WTC11 (cell line): ENCODE measurements around the gene POU5F1.

Experiments
- ESRRA ChIP-seq: sonication (generic); formaldehyde crosslinking; IDR thresholded peaks from 2 replicates; pipeline ENCODE4 v1.8.1; 2022; ENCODE audit warnings: mild to moderate bottlenecking, missing genetic modification reagents, borderline replicate concordance
- FOXJ3 ChIP-seq: sonication (generic); formaldehyde crosslinking; IDR thresholded peaks from 2 replicates; pipeline ENCODE4 v1.9.0; 2021; ENCODE audit warnings: missing genetic modification reagents, mild to moderate bottlenecking, borderline replicate concordance
- FOXP1 ChIP-seq: sonication (generic); formaldehyde crosslinking; IDR thresholded peaks from 2 replicates; pipeline ENCODE4 v1.8.0; 2022; ENCODE audit warnings: missing genetic modification reagents, mild to moderate bottlenecking, moderate library complexity, borderline replicate concordance
- NR1H2 ChIP-seq: sonication (generic); formaldehyde crosslinking; IDR thresholded peaks from 2 replicates; pipeline ENCODE4 v1.9.0; 2021; ENCODE audit warnings: mild to moderate bottlenecking, moderate library complexity, missing genetic modification reagents
- NR2C2 ChIP-seq: sonication (generic); formaldehyde crosslinking; IDR thresholded peaks from 2 replicates; pipeline ENCODE4 v1.8.0; 2022; ENCODE audit warnings: mild to moderate bottlenecking, missing genetic modification reagents
- RELA ChIP-seq: sonication (generic); formaldehyde crosslinking; IDR thresholded peaks from 2 replicates; pipeline ENCODE4 v1.8.1; 2022; ENCODE audit warnings: missing genetic modification reagents, mild to moderate bottlenecking, borderline replicate concordance
- SMAD4 ChIP-seq: sonication (generic); formaldehyde crosslinking; IDR thresholded peaks from 2 replicates; pipeline ENCODE4 v1.8.0; 2022; ENCODE audit warnings: mild to moderate bottlenecking, missing genetic modification reagents
- ZBTB21 ChIP-seq: sonication (generic); formaldehyde crosslinking; IDR thresholded peaks from 2 replicates; pipeline ENCODE4 v1.8.1; 2023; ENCODE audit warnings: mild to moderate bottlenecking, missing genetic modification reagents, borderline replicate concordance
- ZNF232 ChIP-seq: sonication (generic); formaldehyde crosslinking; IDR thresholded peaks from 2 replicates; pipeline ENCODE4 v1.8.0; 2022; ENCODE audit warnings: mild to moderate bottlenecking, missing genetic modification reagents
- TF ChIP-seq, protein P1 (sequence below): sonication (generic); formaldehyde crosslinking; conservative IDR thresholded peaks from 2 replicates; pipeline ENCODE4 v1.8.1; 2022; ENCODE audit warnings: mild to moderate bottlenecking, missing genetic modification reagents
- TF ChIP-seq, protein P2 (sequence below): fragments of 250-450 bp; sonication (Bioruptor Pico); IDR thresholded peaks from 2 replicates; pipeline ENCODE4 v1.9.0; 2021; ENCODE audit warnings: mild to moderate bottlenecking, borderline replicate concordance
- TF ChIP-seq, protein P3 (sequence below): fragments of 200-600 bp; IDR thresholded peaks from 2 replicates; pipeline ENCODE4 v1.8.0; 2022; ENCODE audit warnings: antibody characterized with exemption
- TF ChIP-seq, protein P4 (sequence below): sonication (generic); formaldehyde crosslinking; IDR thresholded peaks from 2 replicates; pipeline ENCODE4 v1.8.0; 2022; ENCODE audit warnings: mild to moderate bottlenecking, missing genetic modification reagents
- TF ChIP-seq, protein P5 (sequence below): sonication (generic); formaldehyde crosslinking; IDR thresholded peaks from 2 replicates; pipeline ENCODE4 v1.8.0; 2022; ENCODE audit warnings: mild to moderate bottlenecking, missing genetic modification reagents

DNA sequence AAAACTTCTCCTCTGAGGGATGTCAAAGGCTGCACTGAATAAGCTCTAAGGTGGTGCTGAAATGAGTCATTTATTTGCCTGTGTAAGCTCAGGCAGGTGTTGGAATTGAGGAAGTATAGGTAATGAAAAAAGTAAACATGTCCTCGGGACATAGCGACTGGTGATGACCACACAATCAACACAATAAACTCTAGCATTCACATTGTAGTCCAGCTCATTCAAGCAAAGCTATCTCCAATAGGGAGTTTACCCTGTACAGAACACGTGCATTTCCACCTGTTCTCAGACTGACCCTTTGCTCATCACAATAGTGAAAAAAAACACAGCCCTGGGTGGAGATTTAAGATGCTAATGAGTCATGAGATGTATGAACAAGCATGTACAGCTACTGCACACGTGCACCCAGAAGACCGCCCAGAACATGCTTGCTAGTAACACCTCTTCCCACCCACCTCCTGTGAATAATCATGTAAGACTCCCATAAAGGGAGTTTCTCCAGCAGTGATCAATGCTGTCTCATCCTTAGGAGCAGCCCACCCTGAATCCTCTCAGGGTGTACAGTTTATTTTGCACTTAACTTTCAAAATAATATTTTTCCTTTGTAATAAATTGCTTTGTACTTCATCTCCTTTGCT is 33.0 kb upstream of the POU5F1 start:
- TF ChIP-seq NR1H2: no peak
- no peak for TF ChIP-seq SMAD4 (CRISPR knock-in tag)
- TF ChIP-seq, protein P1, sequence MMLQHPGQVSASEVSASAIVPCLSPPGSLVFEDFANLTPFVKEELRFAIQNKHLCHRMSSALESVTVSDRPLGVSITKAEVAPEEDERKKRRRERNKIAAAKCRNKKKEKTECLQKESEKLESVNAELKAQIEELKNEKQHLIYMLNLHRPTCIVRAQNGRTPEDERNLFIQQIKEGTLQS: no peak
- TF ChIP-seq RELA (CRISPR knock-in tag): no peak
- no peak for TF ChIP-seq ESRRA
- TF ChIP-seq FOXP1: no peak
- TF ChIP-seq, protein P2, sequence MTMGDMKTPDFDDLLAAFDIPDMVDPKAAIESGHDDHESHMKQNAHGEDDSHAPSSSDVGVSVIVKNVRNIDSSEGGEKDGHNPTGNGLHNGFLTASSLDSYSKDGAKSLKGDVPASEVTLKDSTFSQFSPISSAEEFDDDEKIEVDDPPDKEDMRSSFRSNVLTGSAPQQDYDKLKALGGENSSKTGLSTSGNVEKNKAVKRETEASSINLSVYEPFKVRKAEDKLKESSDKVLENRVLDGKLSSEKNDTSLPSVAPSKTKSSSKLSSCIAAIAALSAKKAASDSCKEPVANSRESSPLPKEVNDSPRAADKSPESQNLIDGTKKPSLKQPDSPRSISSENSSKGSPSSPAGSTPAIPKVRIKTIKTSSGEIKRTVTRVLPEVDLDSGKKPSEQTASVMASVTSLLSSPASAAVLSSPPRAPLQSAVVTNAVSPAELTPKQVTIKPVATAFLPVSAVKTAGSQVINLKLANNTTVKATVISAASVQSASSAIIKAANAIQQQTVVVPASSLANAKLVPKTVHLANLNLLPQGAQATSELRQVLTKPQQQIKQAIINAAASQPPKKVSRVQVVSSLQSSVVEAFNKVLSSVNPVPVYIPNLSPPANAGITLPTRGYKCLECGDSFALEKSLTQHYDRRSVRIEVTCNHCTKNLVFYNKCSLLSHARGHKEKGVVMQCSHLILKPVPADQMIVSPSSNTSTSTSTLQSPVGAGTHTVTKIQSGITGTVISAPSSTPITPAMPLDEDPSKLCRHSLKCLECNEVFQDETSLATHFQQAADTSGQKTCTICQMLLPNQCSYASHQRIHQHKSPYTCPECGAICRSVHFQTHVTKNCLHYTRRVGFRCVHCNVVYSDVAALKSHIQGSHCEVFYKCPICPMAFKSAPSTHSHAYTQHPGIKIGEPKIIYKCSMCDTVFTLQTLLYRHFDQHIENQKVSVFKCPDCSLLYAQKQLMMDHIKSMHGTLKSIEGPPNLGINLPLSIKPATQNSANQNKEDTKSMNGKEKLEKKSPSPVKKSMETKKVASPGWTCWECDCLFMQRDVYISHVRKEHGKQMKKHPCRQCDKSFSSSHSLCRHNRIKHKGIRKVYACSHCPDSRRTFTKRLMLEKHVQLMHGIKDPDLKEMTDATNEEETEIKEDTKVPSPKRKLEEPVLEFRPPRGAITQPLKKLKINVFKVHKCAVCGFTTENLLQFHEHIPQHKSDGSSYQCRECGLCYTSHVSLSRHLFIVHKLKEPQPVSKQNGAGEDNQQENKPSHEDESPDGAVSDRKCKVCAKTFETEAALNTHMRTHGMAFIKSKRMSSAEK: no peak
- TF ChIP-seq, protein P3, sequence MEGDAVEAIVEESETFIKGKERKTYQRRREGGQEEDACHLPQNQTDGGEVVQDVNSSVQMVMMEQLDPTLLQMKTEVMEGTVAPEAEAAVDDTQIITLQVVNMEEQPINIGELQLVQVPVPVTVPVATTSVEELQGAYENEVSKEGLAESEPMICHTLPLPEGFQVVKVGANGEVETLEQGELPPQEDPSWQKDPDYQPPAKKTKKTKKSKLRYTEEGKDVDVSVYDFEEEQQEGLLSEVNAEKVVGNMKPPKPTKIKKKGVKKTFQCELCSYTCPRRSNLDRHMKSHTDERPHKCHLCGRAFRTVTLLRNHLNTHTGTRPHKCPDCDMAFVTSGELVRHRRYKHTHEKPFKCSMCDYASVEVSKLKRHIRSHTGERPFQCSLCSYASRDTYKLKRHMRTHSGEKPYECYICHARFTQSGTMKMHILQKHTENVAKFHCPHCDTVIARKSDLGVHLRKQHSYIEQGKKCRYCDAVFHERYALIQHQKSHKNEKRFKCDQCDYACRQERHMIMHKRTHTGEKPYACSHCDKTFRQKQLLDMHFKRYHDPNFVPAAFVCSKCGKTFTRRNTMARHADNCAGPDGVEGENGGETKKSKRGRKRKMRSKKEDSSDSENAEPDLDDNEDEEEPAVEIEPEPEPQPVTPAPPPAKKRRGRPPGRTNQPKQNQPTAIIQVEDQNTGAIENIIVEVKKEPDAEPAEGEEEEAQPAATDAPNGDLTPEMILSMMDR: no peak
- no peak for TF ChIP-seq ZBTB21 (CRISPR knock-in tag)
- TF ChIP-seq, protein P4, sequence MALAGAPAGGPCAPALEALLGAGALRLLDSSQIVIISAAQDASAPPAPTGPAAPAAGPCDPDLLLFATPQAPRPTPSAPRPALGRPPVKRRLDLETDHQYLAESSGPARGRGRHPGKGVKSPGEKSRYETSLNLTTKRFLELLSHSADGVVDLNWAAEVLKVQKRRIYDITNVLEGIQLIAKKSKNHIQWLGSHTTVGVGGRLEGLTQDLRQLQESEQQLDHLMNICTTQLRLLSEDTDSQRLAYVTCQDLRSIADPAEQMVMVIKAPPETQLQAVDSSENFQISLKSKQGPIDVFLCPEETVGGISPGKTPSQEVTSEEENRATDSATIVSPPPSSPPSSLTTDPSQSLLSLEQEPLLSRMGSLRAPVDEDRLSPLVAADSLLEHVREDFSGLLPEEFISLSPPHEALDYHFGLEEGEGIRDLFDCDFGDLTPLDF (CRISPR knock-in tag): no peak
- TF ChIP-seq, protein P5, sequence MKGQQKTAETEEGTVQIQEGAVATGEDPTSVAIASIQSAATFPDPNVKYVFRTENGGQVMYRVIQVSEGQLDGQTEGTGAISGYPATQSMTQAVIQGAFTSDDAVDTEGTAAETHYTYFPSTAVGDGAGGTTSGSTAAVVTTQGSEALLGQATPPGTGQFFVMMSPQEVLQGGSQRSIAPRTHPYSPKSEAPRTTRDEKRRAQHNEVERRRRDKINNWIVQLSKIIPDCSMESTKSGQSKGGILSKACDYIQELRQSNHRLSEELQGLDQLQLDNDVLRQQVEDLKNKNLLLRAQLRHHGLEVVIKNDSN (CRISPR knock-in tag): no peak
- no peak for TF ChIP-seq FOXJ3 (CRISPR knock-in tag)
- no peak for TF ChIP-seq NR2C2 (CRISPR knock-in tag)
- no peak for TF ChIP-seq ZNF232 (CRISPR knock-in tag)
